ENCODE results near the gene AFF3. TPM values are rescaled to one million over a fixed set of nuclear protein-coding genes. Genes with fewer than 3 reads are reported as not detected.

AFF3 gene
- total and polyA plus RNA-seq, 4 donors: 0.48 to 5.3 (median 2.3) TPM

- H3K27ac ChIP-seq (ENCODE audit: low read depth in 1 of 2, low read length in 2 of 2): no peak overlapping the region
- 93% methylated on average over 3 of the region's 3 CpGs for WGBS
- no peaks in the 10 kb centered on the region for H3K36me3 ChIP-seq (ENCODE audit: control insufficient read depth in 4 of 4, insufficient read depth in 3 of 4, low read depth in 1 of 4, low read length in 3 of 4)
- no peak overlapping the region for H3K9ac ChIP-seq (ENCODE audit: low read depth in 1 of 2, low read length in 2 of 2)
- no peaks in the 10 kb centered on the region for H3K9me3 ChIP-seq (ENCODE audit: control insufficient read depth in 4 of 4, low read length in 3 of 4)
- no peak for DNase-seq (ENCODE audit: low spot score)
- no peak overlapping the region for H3K4me3 ChIP-seq (ENCODE audit: low read depth in 1 of 3, low read length in 3 of 3)
- no peaks in the 10 kb centered on the region for H3K27me3 ChIP-seq (ENCODE audit: control insufficient read depth in 4 of 4, insufficient read depth in 4 of 4, low read length in 3 of 4)
- H3K4me1 ChIP-seq (ENCODE audit: control insufficient read depth in 4 of 4, insufficient read depth in 4 of 4, low read length in 3 of 4): no peaks in the 10 kb centered on the region
- no peak for TF ChIP-seq EGR1 (IDR thresholded peaks at IDR 0.05; ENCODE audit: low read depth in 2 of 2)
- TF ChIP-seq RAD21 (IDR thresholded peaks at IDR 0.05): no peak
- no peak for TF ChIP-seq FOXA1 (IDR thresholded peaks at IDR 0.05)
- TF ChIP-seq ZBTB33 (IDR thresholded peaks at IDR 0.05): no peak
- no peak for TF ChIP-seq MAX (IDR thresholded peaks at IDR 0.05)
These were observed 42.7 kb upstream of the AFF3 start for GRCh38 chr2:100185105-100185504.

GRCh38 chr2:100184055-100184737 lies 41.8 kb upstream of the AFF3 start:
- Histone ChIP-seq H3K36me3 (ENCODE audit: control insufficient read depth in 4 of 4, insufficient read depth in 3 of 4, low read depth in 1 of 4, low read length in 3 of 4) (no peaks in the 10 kb centered on the region), H3K9ac (ENCODE audit: low read depth in 1 of 2, low read length in 2 of 2) (no peak overlapping the region), H3K27ac (ENCODE audit: low read depth in 1 of 2, low read length in 2 of 2) (no peak overlapping the region), H3K4me3 (ENCODE audit: low read depth in 1 of 3, low read length in 3 of 3) (no peak overlapping the region), H3K27me3 (ENCODE audit: control insufficient read depth in 4 of 4, insufficient read depth in 4 of 4, low read length in 3 of 4) (no peaks in the 10 kb centered on the region), H3K9me3 (ENCODE audit: control insufficient read depth in 4 of 4, low read length in 3 of 4) (no peaks in the 10 kb centered on the region), H3K4me1 (ENCODE audit: control insufficient read depth in 4 of 4, insufficient read depth in 4 of 4, low read length in 3 of 4) (no peaks in the 10 kb centered on the region)
- no peak for DNase-seq (ENCODE audit: low spot score)
- 85% methylated on average over 4 of the region's 4 CpGs for WGBS
- TF ChIP-seq ATF3 (IDR thresholded peaks at IDR 0.05) (no peak), CTCF (IDR thresholded peaks at IDR 0.05; ENCODE audit: low read depth, low read length, missing input control) (no peak), YY1 (IDR thresholded peaks at IDR 0.05) (no peak), FOXA2 (IDR thresholded peaks at IDR 0.05) (no peak), EGR1 (IDR thresholded peaks at IDR 0.05; ENCODE audit: low read depth in 2 of 2) (no peak), SP1 (IDR thresholded peaks at IDR 0.05) (no peak), FOXA1 (IDR thresholded peaks at IDR 0.05) (no peak), ZBTB33 (IDR thresholded peaks at IDR 0.05) (no peak), HNF4G (IDR thresholded peaks at IDR 0.05) (no peak), GABPA (IDR thresholded peaks at IDR 0.05 in 1 of 2, conservative IDR thresholded peaks at IDR 0.05 in 1 of 2) (no peak), TAF1 (conservative IDR thresholded peaks at IDR 0.05) (no peak), NR2F2 (IDR thresholded peaks at IDR 0.05) (no peak), REST (IDR thresholded peaks at IDR 0.05) (no peak), MAX (IDR thresholded peaks at IDR 0.05) (no peak), JUND (IDR thresholded peaks at IDR 0.05) (no peak), RXRA (IDR thresholded peaks at IDR 0.05) (no peak)

All from liver (tissue), 9 donors.